Gastrocnemius medialis (tissue), 4 donors: ENCODE data around the gene POLR3A.

Experiments
- CTCF ChIP-seq, 5 experiments: fragments of 450-650 bp in 3 of 5; fragments of 200-600 bp in 2 of 5; sonication (generic) in 2 of 5; IDR thresholded peaks in 4 of 5; conservative IDR thresholded peaks in 1 of 5; 1 replicate in 4 of 5; 2 replicates in 1 of 5; pipeline ENCODE4 v1.5.1; 2016 to 2019; ENCODE audit warnings: antibody characterized with exemption in 5 of 5, mild to moderate bottlenecking in 3 of 5, moderate library complexity in 3 of 5
- POLR2A ChIP-seq, 2 donors: fragments of 450-650 bp; IDR thresholded peaks; one replicate each; pipeline ENCODE4 v1.6.1; 2017; ENCODE audit warnings: antibody characterized with exemption in 2 of 2, mild to moderate bottlenecking in 2 of 2, moderate library complexity in 2 of 2

GRCh38 chr10:78044179-78044578, 14.9 kb upstream of the POLR3A start:
- no peak for TF ChIP-seq POLR2A (IDR thresholded peaks at IDR 0.05)
- TF ChIP-seq CTCF (IDR thresholded peaks at IDR 0.05 in 4 of 5, conservative IDR thresholded peaks at IDR 0.05 in 1 of 5) = no peak
